RWPE1 (cell line): ENCODE results near the gene TIGD1.

Source experiments
- CTCF ChIA-PET: fragments of 350-600 bp; sonication (Branson Sonifier 250); formaldehyde crosslinking; extraction: SDS; loops from one replicate; lab custom pipeline; 2021; lab: Yijun Ruan, JAX
- POLR2A ChIA-PET: fragments of 400-600 bp; formaldehyde crosslinking; extraction: SDS; loops from one replicate; lab custom pipeline; 2020; ENCODE audit warnings: antibody characterized with exemption; ENCODE audit not compliant: low non-redundant PET; lab: Yijun Ruan, JAX
- DNase-seq: peaks from one replicate; pipeline ENCODE4 v3.0.0; 2012; ENCODE audit warnings: low spot score
- H3K27ac ChIP-seq: fragments of 450-650 bp; 2 replicates; pipeline ENCODE4 v1.5.1; 2017
- CTCF ChIP-seq: fragments of 450-650 bp; conservative IDR thresholded peaks from 2 replicates; pipeline ENCODE4 v1.5.1; 2017; ENCODE audit warnings: low read depth, mild to moderate bottlenecking

TIGD1 gene

GRCh38 chr2:232541961-232542714 lies 8.2 kb downstream of the TIGD1 start:
- peak overlapping the region; percentile 5; the same call in 1 of the 2 replicates for H3K27ac ChIP-seq
- ChIA-PET CTCF (no interaction called here), POLR2A (no interaction called here)
- DNase-seq: no peak
- TF ChIP-seq CTCF: no peak

DNA sequence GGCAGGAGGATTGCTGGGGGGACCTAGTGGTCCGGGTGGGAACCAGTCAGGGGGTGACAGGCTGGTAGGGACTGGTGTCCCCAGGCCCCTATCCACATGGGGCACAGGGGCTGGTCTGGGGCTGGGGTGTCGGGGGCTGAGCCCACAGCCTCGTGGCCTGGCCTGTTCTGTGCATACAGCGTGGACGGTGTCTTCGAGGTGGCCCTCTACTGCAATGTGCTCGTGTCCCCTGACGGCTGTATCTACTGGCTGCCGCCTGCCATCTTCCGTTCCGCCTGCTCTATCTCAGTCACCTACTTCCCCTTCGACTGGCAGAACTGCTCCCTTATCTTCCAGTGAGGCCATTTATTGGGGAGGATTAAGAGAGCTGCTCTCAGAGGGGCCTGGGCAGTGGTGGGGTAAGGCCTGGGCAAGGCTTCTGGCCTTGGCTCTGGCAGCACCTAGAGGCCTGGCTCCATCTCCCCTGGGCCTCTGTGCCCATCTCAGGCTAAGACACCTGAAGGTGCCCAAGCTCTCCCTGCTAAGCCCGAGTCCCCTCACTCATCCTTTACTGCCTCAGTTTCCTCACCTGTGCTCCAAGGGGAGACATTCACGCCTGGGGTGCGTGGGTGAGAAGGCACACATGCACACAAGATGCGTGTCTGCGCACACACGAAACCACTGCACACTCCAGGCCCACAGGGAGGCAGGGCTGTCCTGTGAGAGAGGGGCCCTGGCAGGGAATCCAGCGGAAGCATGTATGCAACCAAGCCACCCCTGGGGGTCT lies 9.0 kb downstream of the TIGD1 start:
- no peak overlapping the region for H3K27ac ChIP-seq
- ChIA-PET CTCF (interaction anchor here (0.6 kb wide), 1 partner anchor 64 kb away, joined by 3 read pairs; no protein-coding TSS in a partner anchor), POLR2A (no interaction called here)
- TF ChIP-seq CTCF: no peak
- DNase-seq: no peak

- ChIA-PET CTCF (no interaction called here), POLR2A (no interaction called here)
- TF ChIP-seq CTCF: no peak
- H3K27ac ChIP-seq: no peak overlapping the region
- no peak for DNase-seq
Measured at GRCh38 chr2:232540441-232541041, 9.8 kb downstream of the TIGD1 start.

DNA sequence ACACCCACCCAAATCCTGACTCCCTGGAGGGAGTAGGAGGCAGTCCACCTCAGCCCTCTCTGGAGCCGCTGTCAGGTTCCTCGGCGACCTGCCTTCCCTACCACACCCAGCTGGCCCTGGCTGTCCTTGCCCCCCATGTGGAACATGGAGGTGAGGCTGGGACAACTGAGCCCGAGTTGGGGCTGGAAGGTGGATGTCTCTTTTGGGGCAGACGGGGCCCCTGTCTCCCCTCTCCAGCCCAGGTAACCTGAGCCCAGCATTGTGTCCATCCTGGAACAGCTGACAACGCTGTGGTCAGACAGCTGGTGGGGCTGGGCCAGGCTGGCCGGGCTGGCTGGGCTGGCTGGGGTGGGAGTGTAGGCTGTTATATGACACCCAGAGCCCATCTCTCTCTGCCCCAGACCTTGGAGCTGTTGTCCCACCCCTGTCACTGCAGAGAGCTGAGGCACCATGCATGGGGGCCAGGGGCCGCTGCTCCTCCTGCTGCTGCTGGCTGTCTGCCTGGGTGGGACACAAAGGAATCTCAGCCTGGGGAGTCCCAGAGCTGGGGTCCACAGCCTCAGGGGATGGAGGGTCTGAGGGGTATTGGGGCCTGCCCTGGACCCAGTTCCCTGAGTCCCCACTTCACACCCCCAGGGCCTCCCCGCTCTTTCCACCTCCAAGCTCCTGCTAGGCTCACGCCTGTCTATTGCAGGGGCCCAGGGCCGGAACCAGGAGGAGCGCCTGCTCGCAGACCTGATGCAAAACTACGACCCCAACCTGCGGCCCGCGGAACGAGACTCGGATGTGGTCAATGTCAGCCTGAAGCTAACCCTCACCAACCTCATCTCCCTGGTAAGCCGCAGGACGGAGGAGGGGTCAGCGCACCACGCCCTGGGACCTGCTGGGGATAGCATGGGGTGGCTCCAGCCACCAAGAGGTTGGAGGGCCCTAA lies 10.8 kb downstream of the TIGD1 start, which contains the start of gene CHRNG:
TSS of gene CHRNG (plus strand) at position 395 of the 934 bp plus-strand sequence. CDS start at position 451, 56 bp downstream.
- ChIA-PET CTCF (interaction anchor here (0.7 kb wide), 1 partner anchor 17 kb away, joined by 4 read pairs; no protein-coding TSS in a partner anchor), POLR2A (no interaction called here)
- no peak for TF ChIP-seq CTCF
- DNase-seq: no peak
- no peak within 1 kb of the TSS for H3K27ac ChIP-seq

GRCh38 chr2:232538671-232539070 lies 11.7 kb downstream of the TIGD1 start:
- DNase-seq: no peak
- ChIA-PET POLR2A (no interaction called here), CTCF (no interaction called here)
- H3K27ac ChIP-seq: no peak overlapping the region
- TF ChIP-seq CTCF: no peak
